ENCODE data around the gene SNX12.
A peak's percentile ranks its signal among the peaks of the same experiment; 100 is the strongest.

SNX12 gene

DNA sequence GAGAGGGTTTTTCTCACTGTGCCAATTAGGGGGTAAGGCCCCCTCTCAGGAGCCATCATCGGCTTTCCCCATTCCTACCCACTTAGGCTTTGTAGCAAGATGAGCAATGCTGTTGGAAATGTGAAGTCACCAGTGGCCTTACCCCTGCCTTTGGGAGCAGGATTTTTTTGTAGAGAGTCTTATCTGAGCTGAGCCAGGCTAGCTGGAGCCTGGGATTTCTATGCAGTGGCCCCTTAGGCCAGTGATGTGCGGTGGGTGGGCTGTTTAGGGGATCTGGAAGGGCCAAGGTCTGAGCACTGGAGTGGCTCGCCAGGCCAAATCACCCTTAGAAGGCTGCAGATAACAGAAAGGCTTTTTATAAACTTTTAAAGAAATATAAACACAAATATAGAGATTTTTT lies 34.2 kb upstream of the SNX12 start:
- POLR2A ChIA-PET, result interaction anchor here (0.8 to 2.9 kb wide), 3 partner anchors 16 to 264 kb away, joined by 3 to 16 read pairs (median 5); partner anchors contain the start of genes MED12 and TAF1
- TF ChIP-seq ZNF19 (tag by site-specific recombination; IDR thresholded peaks at IDR 0.05; ENCODE audit: low read depth) (no peak), ZNF112 (tag by site-specific recombination; IDR thresholded peaks at IDR 0.05) (no peak), ZNF184 (tag by site-specific recombination; IDR thresholded peaks at IDR 0.05) (no peak), ZNF76 (tag by site-specific recombination; IDR thresholded peaks at IDR 0.05; ENCODE audit: borderline replicate concordance, low read depth) (no peak), HOXC10 (CRISPR knock-in tag; IDR thresholded peaks at IDR 0.05) (no peak), ZNF843 (tag by site-specific recombination; IDR thresholded peaks at IDR 0.05) (no peak), ZNF2 (tag by site-specific recombination; IDR thresholded peaks at IDR 0.05) (no peak), ZNF610 (tag by site-specific recombination; IDR thresholded peaks at IDR 0.05; ENCODE audit: borderline replicate concordance) (no peak)
- TF ChIP-seq, protein P1, sequence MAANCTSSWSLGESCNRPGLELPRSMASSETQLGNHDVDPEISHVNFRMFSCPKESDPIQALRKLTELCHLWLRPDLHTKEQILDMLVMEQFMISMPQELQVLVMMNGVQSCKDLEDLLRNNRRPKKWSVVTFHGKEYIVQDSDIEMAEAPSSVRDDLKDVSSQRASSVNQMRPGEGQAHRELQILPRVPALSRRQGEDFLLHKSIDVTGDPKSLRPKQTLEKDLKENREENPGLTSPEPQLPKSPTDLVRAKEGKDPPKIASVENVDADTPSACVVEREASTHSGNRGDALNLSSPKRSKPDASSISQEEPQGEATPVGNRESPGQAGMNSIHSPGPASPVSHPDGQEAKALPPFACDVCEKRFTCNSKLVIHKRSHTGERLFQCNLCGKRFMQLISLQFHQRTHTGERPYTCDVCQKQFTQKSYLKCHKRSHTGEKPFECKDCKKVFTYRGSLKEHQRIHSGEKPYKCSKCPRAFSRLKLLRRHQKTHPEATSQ (tag by site-specific recombination; IDR thresholded peaks at IDR 0.05), result no peak
- H3K4me1 ChIP-seq (ENCODE audit: control insufficient read depth, insufficient read depth, low read length), result peaks cover 3% of the 10 kb centered on the region; the same call in 1 of the 2 replicates

DNA sequence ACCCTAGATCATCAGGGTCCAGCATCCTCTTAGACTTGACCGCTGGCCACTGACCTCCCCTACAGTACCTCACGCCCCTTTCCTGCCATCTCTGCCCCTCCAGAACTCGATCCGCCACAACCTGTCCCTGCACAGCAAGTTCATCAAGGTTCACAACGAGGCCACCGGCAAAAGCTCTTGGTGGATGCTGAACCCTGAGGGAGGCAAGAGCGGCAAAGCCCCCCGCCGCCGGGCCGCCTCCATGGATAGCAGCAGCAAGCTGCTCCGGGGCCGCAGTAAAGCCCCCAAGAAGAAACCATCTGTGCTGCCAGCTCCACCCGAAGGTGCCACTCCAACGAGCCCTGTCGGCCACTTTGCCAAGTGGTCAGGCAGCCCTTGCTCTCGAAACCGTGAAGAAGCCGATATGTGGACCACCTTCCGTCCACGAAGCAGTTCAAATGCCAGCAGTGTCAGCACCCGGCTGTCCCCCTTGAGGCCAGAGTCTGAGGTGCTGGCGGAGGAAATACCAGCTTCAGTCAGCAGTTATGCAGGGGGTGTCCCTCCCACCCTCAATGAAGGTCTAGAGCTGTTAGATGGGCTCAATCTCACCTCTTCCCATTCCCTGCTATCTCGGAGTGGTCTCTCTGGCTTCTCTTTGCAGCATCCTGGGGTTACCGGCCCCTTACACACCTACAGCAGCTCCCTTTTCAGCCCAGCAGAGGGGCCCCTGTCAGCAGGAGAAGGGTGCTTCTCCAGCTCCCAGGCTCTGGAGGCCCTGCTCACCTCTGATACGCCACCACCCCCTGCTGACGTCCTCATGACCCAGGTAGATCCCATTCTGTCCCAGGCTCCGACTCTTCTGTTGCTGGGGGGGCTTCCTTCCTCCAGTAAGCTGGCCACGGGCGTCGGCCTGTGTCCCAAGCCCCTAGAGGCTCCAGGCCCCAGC lies 32.7 kb upstream of the SNX12 start:
- H3K9me3 ChIP-seq (ENCODE audit: control insufficient read depth, insufficient read depth, low read depth, low read length), result no peaks in the 10 kb centered on the region
- H3K4me1 ChIP-seq (ENCODE audit: control insufficient read depth, insufficient read depth, low read length), result peaks cover 3% of the 10 kb centered on the region; the same call in 1 of the 2 replicates
- TF ChIP-seq, protein P2, sequence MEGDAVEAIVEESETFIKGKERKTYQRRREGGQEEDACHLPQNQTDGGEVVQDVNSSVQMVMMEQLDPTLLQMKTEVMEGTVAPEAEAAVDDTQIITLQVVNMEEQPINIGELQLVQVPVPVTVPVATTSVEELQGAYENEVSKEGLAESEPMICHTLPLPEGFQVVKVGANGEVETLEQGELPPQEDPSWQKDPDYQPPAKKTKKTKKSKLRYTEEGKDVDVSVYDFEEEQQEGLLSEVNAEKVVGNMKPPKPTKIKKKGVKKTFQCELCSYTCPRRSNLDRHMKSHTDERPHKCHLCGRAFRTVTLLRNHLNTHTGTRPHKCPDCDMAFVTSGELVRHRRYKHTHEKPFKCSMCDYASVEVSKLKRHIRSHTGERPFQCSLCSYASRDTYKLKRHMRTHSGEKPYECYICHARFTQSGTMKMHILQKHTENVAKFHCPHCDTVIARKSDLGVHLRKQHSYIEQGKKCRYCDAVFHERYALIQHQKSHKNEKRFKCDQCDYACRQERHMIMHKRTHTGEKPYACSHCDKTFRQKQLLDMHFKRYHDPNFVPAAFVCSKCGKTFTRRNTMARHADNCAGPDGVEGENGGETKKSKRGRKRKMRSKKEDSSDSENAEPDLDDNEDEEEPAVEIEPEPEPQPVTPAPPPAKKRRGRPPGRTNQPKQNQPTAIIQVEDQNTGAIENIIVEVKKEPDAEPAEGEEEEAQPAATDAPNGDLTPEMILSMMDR (tag by site-specific recombination; IDR thresholded peaks at IDR 0.05), result peak; percentile 72
- TF ChIP-seq, protein P3, sequence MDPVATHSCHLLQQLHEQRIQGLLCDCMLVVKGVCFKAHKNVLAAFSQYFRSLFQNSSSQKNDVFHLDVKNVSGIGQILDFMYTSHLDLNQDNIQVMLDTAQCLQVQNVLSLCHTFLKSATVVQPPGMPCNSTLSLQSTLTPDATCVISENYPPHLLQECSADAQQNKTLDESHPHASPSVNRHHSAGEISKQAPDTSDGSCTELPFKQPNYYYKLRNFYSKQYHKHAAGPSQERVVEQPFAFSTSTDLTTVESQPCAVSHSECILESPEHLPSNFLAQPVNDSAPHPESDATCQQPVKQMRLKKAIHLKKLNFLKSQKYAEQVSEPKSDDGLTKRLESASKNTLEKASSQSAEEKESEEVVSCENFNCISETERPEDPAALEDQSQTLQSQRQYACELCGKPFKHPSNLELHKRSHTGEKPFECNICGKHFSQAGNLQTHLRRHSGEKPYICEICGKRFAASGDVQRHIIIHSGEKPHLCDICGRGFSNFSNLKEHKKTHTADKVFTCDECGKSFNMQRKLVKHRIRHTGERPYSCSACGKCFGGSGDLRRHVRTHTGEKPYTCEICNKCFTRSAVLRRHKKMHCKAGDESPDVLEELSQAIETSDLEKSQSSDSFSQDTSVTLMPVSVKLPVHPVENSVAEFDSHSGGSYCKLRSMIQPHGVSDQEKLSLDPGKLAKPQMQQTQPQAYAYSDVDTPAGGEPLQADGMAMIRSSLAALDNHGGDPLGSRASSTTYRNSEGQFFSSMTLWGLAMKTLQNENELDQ (tag by site-specific recombination; IDR thresholded peaks at IDR 0.05; ENCODE audit: low read depth), result no peak
- H3K4me3 ChIP-seq (ENCODE audit: low read depth, low read length), result no peak overlapping the region
- ChIA-PET CTCF (interaction anchor here (0.5 to 0.7 kb wide), 2 partner anchors 99 to 811 kb away, joined by 4 to 5 read pairs; partner anchors contain the start of genes KIF4A and PDZD11), POLR2A (interaction anchor here (2.9 kb wide), 1 partner anchor 18 kb away, joined by 16 read pairs; the partner anchor contains the start of gene MED12)
- H3K36me3 ChIP-seq (ENCODE audit: control insufficient read depth in 2 of 2, insufficient read depth in 1 of 2, low read length in 2 of 2), result peaks cover 0 to 17% of the 10 kb centered on the region in 2 experiments; a peak in 1 of 3 replicates
- no peak overlapping the region for H3K27ac ChIP-seq (ENCODE audit: extremely low read depth, low read depth, low read length)

More for the DNA sequence above, 34.2 kb upstream of the SNX12 start:
- CTCF ChIA-PET, result interaction anchor here (0.5 to 1.9 kb wide), 2 partner anchors 27 to 333 kb away, joined by 3 to 8 read pairs; no protein-coding TSS in a partner anchor
- Histone ChIP-seq H3K36me3 (ENCODE audit: control insufficient read depth in 2 of 2, insufficient read depth in 1 of 2, low read length in 2 of 2) (peaks cover 0 to 17% of the 10 kb centered on the region in 2 experiments; a peak in 1 of 3 replicates), H3K4me3 (ENCODE audit: low read depth, low read length) (no peak overlapping the region), H3K9me3 (ENCODE audit: control insufficient read depth, insufficient read depth, low read depth, low read length) (no peaks in the 10 kb centered on the region), H3K27ac (ENCODE audit: extremely low read depth, low read depth, low read length) (0 out of 2 replicates have a peak overlapping the region, but pooled peaks have one; percentile 32)

DNA sequence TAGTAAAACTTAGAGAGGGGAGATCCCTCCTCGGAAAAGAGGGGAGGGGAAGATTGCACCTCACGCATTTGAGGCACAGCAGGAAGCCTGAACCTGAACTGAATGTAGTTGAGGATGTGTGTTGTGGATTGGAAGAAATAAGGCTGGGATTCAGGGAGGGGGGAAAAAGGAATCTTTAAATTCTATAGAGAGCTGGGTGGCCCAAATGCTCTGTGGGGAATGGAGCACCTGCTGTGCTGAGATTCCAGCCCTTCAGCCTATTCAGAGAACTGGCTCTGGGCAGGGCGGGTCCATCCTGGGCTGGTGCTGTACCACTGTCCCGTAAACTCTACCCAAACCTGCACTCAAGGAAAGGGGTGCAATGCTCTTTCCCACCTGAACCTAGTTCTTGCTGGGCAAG lies 31.6 kb upstream of the SNX12 start:
- H3K36me3 ChIP-seq (ENCODE audit: control insufficient read depth in 2 of 2, insufficient read depth in 1 of 2, low read length in 2 of 2), result peaks cover 0 to 17% of the 10 kb centered on the region in 2 experiments; a peak in 1 of 3 replicates
- TF ChIP-seq, protein P4, sequence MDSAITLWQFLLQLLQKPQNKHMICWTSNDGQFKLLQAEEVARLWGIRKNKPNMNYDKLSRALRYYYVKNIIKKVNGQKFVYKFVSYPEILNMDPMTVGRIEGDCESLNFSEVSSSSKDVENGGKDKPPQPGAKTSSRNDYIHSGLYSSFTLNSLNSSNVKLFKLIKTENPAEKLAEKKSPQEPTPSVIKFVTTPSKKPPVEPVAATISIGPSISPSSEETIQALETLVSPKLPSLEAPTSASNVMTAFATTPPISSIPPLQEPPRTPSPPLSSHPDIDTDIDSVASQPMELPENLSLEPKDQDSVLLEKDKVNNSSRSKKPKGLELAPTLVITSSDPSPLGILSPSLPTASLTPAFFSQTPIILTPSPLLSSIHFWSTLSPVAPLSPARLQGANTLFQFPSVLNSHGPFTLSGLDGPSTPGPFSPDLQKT (IDR thresholded peaks at IDR 0.05; ENCODE audit: borderline replicate concordance, low read depth, low read length), result no peak
- peak; percentile 29; the same call in 1 of the 2 replicates for TF ChIP-seq ZIC2 (tag by site-specific recombination; IDR thresholded peaks at IDR 0.05)
- no peak overlapping the region for H3K4me3 ChIP-seq (ENCODE audit: low read depth, low read length)
- H3K4me1 ChIP-seq (ENCODE audit: control insufficient read depth, insufficient read depth, low read length), result peaks cover 3% of the 10 kb centered on the region; the same call in 1 of the 2 replicates
- CTCF ChIA-PET, result interaction anchor here (1.0 to 1.3 kb wide), 2 partner anchors 30 to 79 kb away, joined by 3 to 4 read pairs; no protein-coding TSS in a partner anchor
- H3K27ac ChIP-seq (ENCODE audit: extremely low read depth, low read depth, low read length), result no peak overlapping the region
- H3K9me3 ChIP-seq (ENCODE audit: control insufficient read depth, insufficient read depth, low read depth, low read length), result no peaks in the 10 kb centered on the region
- POLR2A ChIA-PET, result interaction anchor here (1.2 kb wide), 2 partner anchors 19 to 27 kb away, joined by 3 to 6 read pairs; partner anchors contain the start of gene MED12

All from HEK293 (cell line).